KMS-11 (cell line): ENCODE results near the gene NDST1.

ENCODE experiments used
- H2AFZ ChIP-seq: fragments of 200-600 bp; sonication (generic); 2 replicates; pipeline ENCODE4 v1.6.1; 2016; ENCODE audit warnings: antibody characterized with exemption, mixed run types, low read depth
- H3K27ac ChIP-seq: fragments of 200-600 bp; sonication (generic); 2 replicates; pipeline ENCODE4 v1.6.1; 2016; ENCODE audit warnings: mild to moderate bottlenecking, mixed run types
- H3K27me3 ChIP-seq: fragments of 200-600 bp; sonication (generic); 2 replicates; pipeline ENCODE4 v1.6.1; 2017; ENCODE audit warnings: mild to moderate bottlenecking, low read depth, mixed run types, moderate library complexity; ENCODE audit not compliant: insufficient read depth
- H3K36me3 ChIP-seq: fragments of 200-600 bp; sonication (generic); 2 replicates; pipeline ENCODE4 v1.6.1; 2017; ENCODE audit warnings: mild to moderate bottlenecking, mixed run types; ENCODE audit not compliant: insufficient read depth
- H3K4me1 ChIP-seq: fragments of 200-600 bp; sonication (generic); 2 replicates; pipeline ENCODE4 v1.6.1; 2016; ENCODE audit warnings: mild to moderate bottlenecking, low read depth, mixed run types; ENCODE audit not compliant: poor library complexity, severe bottlenecking
- H3K4me2 ChIP-seq: fragments of 200-600 bp; sonication (generic); 2 replicates; pipeline ENCODE4 v1.7.0; 2016; ENCODE audit warnings: mild to moderate bottlenecking, mixed run types
- H3K4me3 ChIP-seq: fragments of 200-600 bp; sonication (generic); IDR thresholded peaks from 2 replicates; pipeline ENCODE4 v1.6.1; 2017; ENCODE audit warnings: low read depth, low read length, mixed read lengths; ENCODE audit not compliant: insufficient read depth
- H3K79me2 ChIP-seq: fragments of 200-600 bp; sonication (generic); 2 replicates; pipeline ENCODE4 v1.6.1; 2016; ENCODE audit warnings: low read depth, mixed run types; ENCODE audit not compliant: insufficient read depth
- H3K9ac ChIP-seq: fragments of 200-600 bp; sonication (generic); 2 replicates; pipeline ENCODE4 v1.6.1; 2016; ENCODE audit warnings: mild to moderate bottlenecking, mixed run types
- H4K20me1 ChIP-seq: fragments of 200-600 bp; sonication (generic); 2 replicates; pipeline ENCODE4 v1.6.1; 2016; ENCODE audit warnings: mild to moderate bottlenecking, mixed run types; ENCODE audit not compliant: insufficient read depth
- TF ChIP-seq, protein P1 (sequence below): fragments of 200-600 bp; sonication (generic); conservative IDR thresholded peaks from 2 replicates; pipeline ENCODE4 v1.6.1; 2017; ENCODE audit warnings: low read depth, mild to moderate bottlenecking, antibody characterized with exemption, low read length, moderate library complexity, mixed read lengths

Gene NDST1

DNA sequence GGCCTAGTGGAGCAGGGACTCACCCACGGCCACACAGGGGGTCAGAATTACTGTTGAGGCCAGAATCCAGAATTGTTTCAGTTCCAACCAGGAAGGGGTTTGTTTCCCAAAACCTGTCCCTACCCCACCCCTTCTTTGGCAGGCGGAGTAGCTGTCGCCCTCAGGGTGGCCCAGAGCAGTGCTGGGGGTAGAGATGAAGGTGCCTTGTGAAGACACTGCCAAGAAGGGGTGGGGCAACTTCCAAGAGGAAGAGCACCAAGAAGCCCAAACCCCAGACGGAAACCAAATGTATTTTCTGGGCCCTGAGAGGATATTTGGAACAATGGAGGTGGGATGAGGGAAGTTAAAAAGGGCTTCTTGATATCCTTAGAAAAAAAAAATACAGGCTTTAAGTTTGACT lies 11.4 kb upstream of the NDST1 start:
- no peak overlapping the region for H3K4me2 ChIP-seq
- H3K36me3 ChIP-seq: no peaks in the 10 kb centered on the region
- H4K20me1 ChIP-seq: no peaks in the 10 kb centered on the region
- no peak overlapping the region for H3K4me3 ChIP-seq
- TF ChIP-seq, protein P1, sequence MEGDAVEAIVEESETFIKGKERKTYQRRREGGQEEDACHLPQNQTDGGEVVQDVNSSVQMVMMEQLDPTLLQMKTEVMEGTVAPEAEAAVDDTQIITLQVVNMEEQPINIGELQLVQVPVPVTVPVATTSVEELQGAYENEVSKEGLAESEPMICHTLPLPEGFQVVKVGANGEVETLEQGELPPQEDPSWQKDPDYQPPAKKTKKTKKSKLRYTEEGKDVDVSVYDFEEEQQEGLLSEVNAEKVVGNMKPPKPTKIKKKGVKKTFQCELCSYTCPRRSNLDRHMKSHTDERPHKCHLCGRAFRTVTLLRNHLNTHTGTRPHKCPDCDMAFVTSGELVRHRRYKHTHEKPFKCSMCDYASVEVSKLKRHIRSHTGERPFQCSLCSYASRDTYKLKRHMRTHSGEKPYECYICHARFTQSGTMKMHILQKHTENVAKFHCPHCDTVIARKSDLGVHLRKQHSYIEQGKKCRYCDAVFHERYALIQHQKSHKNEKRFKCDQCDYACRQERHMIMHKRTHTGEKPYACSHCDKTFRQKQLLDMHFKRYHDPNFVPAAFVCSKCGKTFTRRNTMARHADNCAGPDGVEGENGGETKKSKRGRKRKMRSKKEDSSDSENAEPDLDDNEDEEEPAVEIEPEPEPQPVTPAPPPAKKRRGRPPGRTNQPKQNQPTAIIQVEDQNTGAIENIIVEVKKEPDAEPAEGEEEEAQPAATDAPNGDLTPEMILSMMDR: no peak
- no peaks in the 10 kb centered on the region for H3K79me2 ChIP-seq
- no peaks in the 10 kb centered on the region for H3K27me3 ChIP-seq
- no peak overlapping the region for H3K27ac ChIP-seq
- no peak overlapping the region for H2AFZ ChIP-seq
- no peak overlapping the region for H3K9ac ChIP-seq
- H3K4me1 ChIP-seq: no peaks in the 10 kb centered on the region

DNA sequence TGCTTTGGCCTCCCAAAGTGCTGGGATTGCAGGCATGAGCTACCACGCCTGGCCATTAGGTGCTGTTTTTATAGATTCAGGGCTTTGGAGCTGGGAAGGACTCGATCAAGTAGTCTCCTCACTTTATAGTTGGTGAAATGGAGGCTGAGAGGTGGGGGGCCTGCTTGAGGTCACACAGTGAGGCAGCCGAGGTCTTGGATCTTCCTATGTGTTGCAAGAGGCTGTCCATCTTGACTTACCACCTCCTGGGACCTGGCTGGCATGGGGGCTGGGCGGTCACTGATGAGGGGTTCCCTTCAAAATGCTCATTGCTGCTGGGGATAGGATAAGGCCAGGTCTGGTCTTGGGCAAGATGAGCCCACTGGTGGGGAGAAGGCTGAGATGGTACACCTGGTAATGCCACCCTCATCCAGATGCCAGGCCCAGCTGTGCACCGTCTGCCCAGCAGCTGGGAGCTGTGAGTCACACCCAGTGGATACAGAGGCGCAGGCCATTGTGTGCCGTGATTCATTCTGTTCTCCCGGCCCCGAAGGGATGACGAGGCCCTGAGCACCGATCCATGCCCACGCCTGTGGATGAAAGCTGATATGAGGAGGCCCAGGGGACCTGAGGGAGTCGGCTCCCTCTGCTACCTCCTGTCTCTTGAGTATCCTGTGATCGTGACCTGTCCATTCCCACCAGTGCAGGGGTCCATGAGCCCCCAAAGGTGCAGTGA lies 10.5 kb upstream of the NDST1 start:
- Histone ChIP-seq H3K4me2 (no peak overlapping the region), H3K79me2 (no peaks in the 10 kb centered on the region), H3K9ac (no peak overlapping the region), H3K4me1 (no peaks in the 10 kb centered on the region), H3K36me3 (no peaks in the 10 kb centered on the region), H3K4me3 (no peak overlapping the region), H3K27me3 (no peaks in the 10 kb centered on the region), H4K20me1 (no peaks in the 10 kb centered on the region), H2AFZ (no peak overlapping the region), H3K27ac (no peak overlapping the region)
- TF ChIP-seq, protein P1: no peak

DNA sequence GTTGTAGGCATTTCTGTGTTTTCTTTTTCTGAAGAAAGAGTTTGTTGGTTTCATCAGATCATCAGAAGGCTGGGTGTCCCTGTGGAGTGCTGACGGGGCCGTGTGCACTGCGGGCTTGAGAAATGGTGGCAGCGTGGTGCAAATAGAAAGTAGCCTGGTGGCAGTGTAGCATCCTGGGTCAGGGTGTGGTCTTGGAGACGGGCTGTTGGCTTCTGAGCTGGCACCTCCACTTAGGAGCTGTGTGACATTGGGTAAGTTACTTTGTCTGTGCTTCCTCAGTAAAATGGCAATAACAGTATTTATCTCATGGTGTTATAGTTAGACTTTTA lies 10.0 kb upstream of the NDST1 start:
- Histone ChIP-seq H3K4me2 (no peak overlapping the region), H2AFZ (no peak overlapping the region), H3K4me3 (no peak overlapping the region), H3K36me3 (no peaks in the 10 kb centered on the region), H3K4me1 (no peaks in the 10 kb centered on the region), H3K9ac (no peak overlapping the region), H3K79me2 (no peaks in the 10 kb centered on the region), H3K27me3 (no peaks in the 10 kb centered on the region), H3K27ac (no peak overlapping the region), H4K20me1 (no peaks in the 10 kb centered on the region)
- TF ChIP-seq, protein P1: no peak

DNA sequence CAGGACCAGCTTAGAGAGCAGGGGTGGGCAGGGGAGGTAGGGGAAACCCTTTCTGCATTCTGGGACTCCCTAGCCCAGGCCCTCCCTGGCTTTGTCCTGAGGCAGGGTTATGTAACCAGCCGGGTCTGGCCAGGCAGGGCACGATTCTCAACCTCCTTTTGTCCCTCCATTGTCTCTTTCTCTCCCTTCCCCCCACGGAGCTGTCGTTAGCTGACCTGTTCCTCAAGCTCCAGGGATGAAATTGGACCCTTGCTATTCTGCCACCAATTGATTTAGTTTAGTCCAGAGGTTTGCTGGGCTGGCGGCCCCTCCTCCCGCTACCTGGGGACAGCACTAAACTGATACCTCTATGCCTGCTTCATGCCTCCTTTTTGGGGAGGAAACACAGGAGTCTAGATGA lies 9.4 kb upstream of the NDST1 start:
- Histone ChIP-seq H2AFZ (no peak overlapping the region), H3K27me3 (no peaks in the 10 kb centered on the region), H3K4me3 (no peak overlapping the region), H4K20me1 (no peaks in the 10 kb centered on the region), H3K79me2 (no peaks in the 10 kb centered on the region), H3K36me3 (no peaks in the 10 kb centered on the region), H3K9ac (no peak overlapping the region), H3K27ac (no peak overlapping the region), H3K4me1 (no peaks in the 10 kb centered on the region), H3K4me2 (no peak overlapping the region)
- TF ChIP-seq, protein P1: no peak
